ENCODE measurements around the gene KRT33A. TPM values are rescaled to one million over a fixed set of nuclear protein-coding genes. Genes with fewer than 3 reads are reported as not detected.
A peak's percentile ranks its signal among the peaks of the same experiment; 100 is the strongest.
"Not testable (repeated sequence)": the region's sequence is repeated elsewhere in the genome, so short reads cannot be mapped to it uniquely, and the experiment has no call there.

Gene KRT33A
- not detected for total RNA-seq

- 71 to 92% methylated on average over 5 to 8 of the region's 16 CpGs; no CpG with 5 or more reads in 8 of the 10 experiments for WGBS, 10 experiments
- ATAC-seq (replicated peaks in 6 of 8); H3K27ac ChIP-seq; H3K4me1 ChIP-seq (replicated peaks in 1 of 2); H3K4me3 ChIP-seq; in situ Hi-C loops (cut with MboI; ENCODE audit: low pct_unique_long_range_greater_than_20kb in 2 of 9, low sequenced_read_pairs in 9 of 9, unreplicated experiment in 9 of 9): not testable (repeated sequence)
Observed at GRCh38 chr17:41350381-41350878, at the start of gene KRT33A. KRT33A (minus strand) TSS chr17:41350828; CDS start chr17:41350767, 61 bp downstream.

GRCh38 chr17:41396996-41397660, 46.5 kb upstream of the KRT33A start, which contains the start of gene KRT31:
KRT31 (minus strand) TSS chr17:41397608; CDS start chr17:41397539, 69 bp downstream.
- WGBS, 10 experiments = 71 to 94% (median 90%) methylated on average over 1 to 3 of the region's 16 CpGs; no CpG with 5 or more reads in 7 of the 10 experiments
- in situ Hi-C loops (cut with MboI; ENCODE audit: low pct_unique_long_range_greater_than_20kb in 2 of 9, low sequenced_read_pairs in 9 of 9, unreplicated experiment in 9 of 9) = no loop called here
- no peak within 1 kb of the TSS for H3K4me3 ChIP-seq
- H3K4me1 ChIP-seq (replicated peaks in 1 of 2) = no peaks in the 10 kb centered on the region
- no peak within 1 kb of the TSS for H3K27ac ChIP-seq
- no peak for ATAC-seq (replicated peaks in 6 of 8)

- WGBS, 10 experiments = 90 to 100% (median 100%) methylated on average over 1 to 7 of the region's 7 CpGs; no CpG with 5 or more reads in 5 of the 10 experiments
- H3K27ac ChIP-seq = no peak overlapping the region
- in situ Hi-C loops (cut with MboI; ENCODE audit: low pct_unique_long_range_greater_than_20kb in 2 of 9, low sequenced_read_pairs in 9 of 9, unreplicated experiment in 9 of 9) = no loop called here
- H3K4me1 ChIP-seq (replicated peaks in 1 of 2) = no peaks in the 10 kb centered on the region
- no peak for ATAC-seq (replicated peaks in 6 of 8)
- H3K4me3 ChIP-seq = no peak overlapping the region
Observed at GRCh38 chr17:41396340-41396739, 45.7 kb upstream of the KRT33A start.

GRCh38 chr17:41395611-41396010, 45.0 kb upstream of the KRT33A start:
- Histone ChIP-seq H3K4me3 (no peak overlapping the region), H3K27ac (no peak overlapping the region), H3K4me1 (replicated peaks in 1 of 2) (no peaks in the 10 kb centered on the region)
- WGBS, 10 experiments = 80 to 100% methylated on average over 1 of the region's 1 CpG; no CpG with 5 or more reads in 8 of the 10 experiments
- ATAC-seq (replicated peaks in 6 of 8) = no peak
- in situ Hi-C loops (cut with MboI; ENCODE audit: low pct_unique_long_range_greater_than_20kb in 2 of 9, low sequenced_read_pairs in 9 of 9, unreplicated experiment in 9 of 9) = no loop called here

GRCh38 chr17:41395044-41395443, 44.4 kb upstream of the KRT33A start:
- H3K27ac ChIP-seq; in situ Hi-C loops (cut with MboI; ENCODE audit: low pct_unique_long_range_greater_than_20kb in 2 of 9, low sequenced_read_pairs in 9 of 9, unreplicated experiment in 9 of 9); ATAC-seq (replicated peaks in 6 of 8); H3K4me1 ChIP-seq (replicated peaks in 1 of 2); H3K4me3 ChIP-seq: not testable (repeated sequence)
- 40% methylated on average over 1 of the region's 12 CpGs; no CpG with 5 or more reads in 9 of the 10 experiments for WGBS, 10 experiments

GRCh38 chr17:41394254-41394996, 43.8 kb upstream of the KRT33A start:
- H3K4me1 ChIP-seq (replicated peaks in 1 of 2) = no peaks in the 10 kb centered on the region
- no peak overlapping the region for H3K4me3 ChIP-seq
- H3K27ac ChIP-seq = no peak overlapping the region
- ATAC-seq (replicated peaks in 6 of 8) = no peak
- in situ Hi-C loops (cut with MboI; ENCODE audit: low pct_unique_long_range_greater_than_20kb in 2 of 9, low sequenced_read_pairs in 9 of 9, unreplicated experiment in 9 of 9) = no loop called here
- WGBS, 10 experiments = 53 to 80% methylated on average over 1 to 3 of the region's 10 CpGs; no CpG with 5 or more reads in 8 of the 10 experiments

GRCh38 chr17:41393826-41394225, 43.2 kb upstream of the KRT33A start:
- WGBS, 10 experiments = 75 to 94% (median 82%) methylated on average over 2 to 4 of the region's 10 CpGs; no CpG with 5 or more reads in 4 of the 10 experiments
- in situ Hi-C loops (cut with MboI; ENCODE audit: low pct_unique_long_range_greater_than_20kb in 2 of 9, low sequenced_read_pairs in 9 of 9, unreplicated experiment in 9 of 9) = no loop called here
- Histone ChIP-seq H3K4me3 (no peak overlapping the region), H3K4me1 (replicated peaks in 1 of 2) (no peaks in the 10 kb centered on the region), H3K27ac (no peak overlapping the region)
- ATAC-seq (replicated peaks in 6 of 8) = no peak

- WGBS, 10 experiments = 17 to 93% (median 60%) methylated on average over 1 to 4 of the region's 5 CpGs; no CpG with 5 or more reads in 1 of the 10 experiments
- in situ Hi-C loops (cut with MboI; ENCODE audit: low pct_unique_long_range_greater_than_20kb in 2 of 9, low sequenced_read_pairs in 9 of 9, unreplicated experiment in 9 of 9) = no loop called here
- ATAC-seq (replicated peaks in 6 of 8) = no peak
- Histone ChIP-seq H3K4me3 (no peak overlapping the region), H3K27ac (no peak overlapping the region), H3K4me1 (replicated peaks in 1 of 2) (no peaks in the 10 kb centered on the region)
Observed at GRCh38 chr17:41393294-41393693, 42.7 kb upstream of the KRT33A start.

- Histone ChIP-seq H3K4me1 (replicated peaks in 1 of 2) (no peaks in the 10 kb centered on the region), H3K4me3 (no peak overlapping the region), H3K27ac (no peak overlapping the region)
- WGBS, 10 experiments = 38 to 100% (median 100%) methylated on average over 1 of the region's 1 CpG; no CpG with 5 or more reads in 3 of the 10 experiments
- no peak for ATAC-seq (replicated peaks in 6 of 8)
- in situ Hi-C loops (cut with MboI; ENCODE audit: low pct_unique_long_range_greater_than_20kb in 2 of 9, low sequenced_read_pairs in 9 of 9, unreplicated experiment in 9 of 9) = no loop called here
Observed at GRCh38 chr17:41392278-41392677, 41.6 kb upstream of the KRT33A start.

GRCh38 chr17:41391535-41391934, 40.9 kb upstream of the KRT33A start:
- in situ Hi-C loops (cut with MboI; ENCODE audit: low pct_unique_long_range_greater_than_20kb in 2 of 9, low sequenced_read_pairs in 9 of 9, unreplicated experiment in 9 of 9) = no loop called here
- no peak overlapping the region for H3K4me3 ChIP-seq
- no peaks in the 10 kb centered on the region for H3K4me1 ChIP-seq (replicated peaks in 1 of 2)
- 0 to 100% (median 36%) methylated on average over 1 to 2 of the region's 2 CpGs for WGBS, 10 experiments
- no peak overlapping the region for H3K27ac ChIP-seq
- no peak for ATAC-seq (replicated peaks in 6 of 8)

- ATAC-seq (replicated peaks in 6 of 8) = no peak
- in situ Hi-C loops (cut with MboI; ENCODE audit: low pct_unique_long_range_greater_than_20kb in 2 of 9, low sequenced_read_pairs in 9 of 9, unreplicated experiment in 9 of 9) = no loop called here
- 29 to 91% (median 79%) methylated on average over 2 to 7 of the region's 7 CpGs for WGBS, 10 experiments
- H3K27ac ChIP-seq = no peak overlapping the region
- no peaks in the 10 kb centered on the region for H3K4me1 ChIP-seq (replicated peaks in 1 of 2)
- no peak overlapping the region for H3K4me3 ChIP-seq
Observed at GRCh38 chr17:41390411-41390938, 39.8 kb upstream of the KRT33A start.

- WGBS, 10 experiments = 8 to 82% (median 62%) methylated on average over 1 to 4 of the region's 4 CpGs; no CpG with 5 or more reads in 3 of the 10 experiments
- Histone ChIP-seq H3K27ac (no peak overlapping the region), H3K4me3 (no peak overlapping the region), H3K4me1 (replicated peaks in 1 of 2) (no peaks in the 10 kb centered on the region)
- in situ Hi-C loops (cut with MboI; ENCODE audit: low pct_unique_long_range_greater_than_20kb in 2 of 9, low sequenced_read_pairs in 9 of 9, unreplicated experiment in 9 of 9) = no loop called here
- ATAC-seq (replicated peaks in 6 of 8) = peak in 1 of 8 experiments; percentile 66
Observed at GRCh38 chr17:41387670-41388069, 37.0 kb upstream of the KRT33A start.

- WGBS, 10 experiments = 44 to 100% (median 100%) methylated on average over 1 of the region's 1 CpG
- no peaks in the 10 kb centered on the region for H3K4me1 ChIP-seq (replicated peaks in 1 of 2)
- ATAC-seq (replicated peaks in 6 of 8) = no peak
- no peak overlapping the region for H3K4me3 ChIP-seq
- H3K27ac ChIP-seq = no peak overlapping the region
- in situ Hi-C loops (cut with MboI; ENCODE audit: low pct_unique_long_range_greater_than_20kb in 2 of 9, low sequenced_read_pairs in 9 of 9, unreplicated experiment in 9 of 9) = no loop called here
Observed at GRCh38 chr17:41386227-41386626, 35.6 kb upstream of the KRT33A start.

All from motor neuron (in vitro differentiated cells).